ENCODE data around the gene CNGB1. TPM values are rescaled to one million over a fixed set of nuclear protein-coding genes. Genes with fewer than 3 reads are reported as not detected.
"Not testable (repeated sequence)": the region's sequence is repeated elsewhere in the genome, so short reads cannot be mapped to it uniquely, and the experiment has no call there.

The CNGB1 gene
- total and polyA plus RNA-seq, 4 donors = 2.1 to 6.5 (median 4.3) TPM

DNA sequence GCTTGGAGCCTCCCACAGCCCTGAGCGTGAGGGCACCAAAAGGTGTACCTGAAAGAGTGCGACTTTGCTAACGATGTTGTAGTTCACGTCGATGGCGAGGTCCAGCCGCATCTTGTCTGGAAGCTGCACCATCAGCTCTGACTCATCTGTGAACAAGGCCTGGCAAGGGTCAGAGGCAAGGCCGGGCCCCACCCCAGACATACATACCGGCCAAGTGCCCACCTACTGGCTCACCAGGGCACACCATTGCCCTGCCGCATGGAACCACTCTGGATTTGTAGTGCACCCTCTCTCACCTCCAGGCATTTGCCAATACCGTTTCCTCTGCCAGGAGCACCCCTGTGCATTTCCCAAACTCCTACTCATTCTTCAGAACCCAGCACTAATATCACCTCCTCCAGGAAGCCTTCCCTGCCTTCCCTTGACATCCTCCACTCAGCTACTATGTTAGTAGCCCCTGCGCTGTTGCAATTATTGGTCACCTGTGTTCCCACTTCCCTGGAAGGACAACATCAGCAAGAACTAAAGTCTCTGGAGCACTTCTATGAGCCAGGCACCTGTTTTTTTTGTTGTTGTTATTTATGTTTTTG is 69.4 kb downstream of the CNGB1 start:
- H3K4me3 ChIP-seq (ENCODE audit: low read depth, low read length) = no peak overlapping the region
- H3K9me3 ChIP-seq (ENCODE audit: control insufficient read depth, insufficient read depth, low read length) = no peaks in the 10 kb centered on the region
- no peaks in the 10 kb centered on the region for H3K36me3 ChIP-seq (ENCODE audit: control insufficient read depth, insufficient read depth, low read length)
- peaks cover 11% of the 10 kb centered on the region for H3K4me1 ChIP-seq (ENCODE audit: control insufficient read depth, insufficient read depth, low read length)
- DNase-seq (ENCODE audit: low read depth in 4 of 6, low spot score in 6 of 6) = no peak
- peaks cover 4% of the 10 kb centered on the region for H3K27me3 ChIP-seq (ENCODE audit: control insufficient read depth, insufficient read depth, low read length)
- H3K27ac ChIP-seq (ENCODE audit: low read depth, low read length) = no peak overlapping the region
- WGBS (ENCODE audit: insufficient coverage) = 91% methylated on average over 11 of the region's 12 CpGs

DNA sequence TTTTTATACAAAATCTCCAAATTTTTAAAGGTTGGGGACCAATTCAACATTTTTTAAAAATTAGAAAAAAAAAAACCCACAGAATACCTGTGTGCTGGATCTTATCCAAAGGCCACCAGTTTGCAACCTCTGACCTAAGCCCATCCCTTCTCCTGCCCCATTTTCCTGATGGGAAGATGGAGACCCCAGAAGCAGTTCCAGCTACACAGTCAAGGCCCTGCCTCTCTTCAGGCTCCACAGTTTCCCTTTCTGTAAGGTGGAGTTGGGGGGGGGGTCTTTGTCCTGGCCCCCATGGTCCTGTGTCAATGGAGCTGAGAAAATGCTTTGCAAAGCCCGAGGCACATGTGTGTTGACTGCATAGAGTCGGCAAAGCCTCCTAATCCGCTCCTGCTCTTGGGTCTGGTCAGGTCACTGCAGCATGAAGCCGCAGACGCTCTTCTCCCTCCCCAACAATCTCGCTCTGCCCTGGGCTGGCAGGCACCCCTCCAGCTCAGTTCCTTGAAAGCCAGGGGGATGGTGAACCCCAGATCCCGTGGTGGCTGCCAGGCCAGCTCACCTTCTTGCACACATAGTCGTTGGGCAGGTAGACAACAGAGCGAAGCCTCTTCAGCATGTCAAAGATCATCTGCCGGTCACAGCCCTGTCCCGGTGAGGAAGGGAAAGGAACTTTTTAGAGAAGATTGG is 70.0 kb downstream of the CNGB1 start:
- no peak for DNase-seq (ENCODE audit: low read depth in 4 of 6, low spot score in 6 of 6)
- Histone ChIP-seq H3K9me3 (ENCODE audit: control insufficient read depth, insufficient read depth, low read length) (no peaks in the 10 kb centered on the region), H3K27ac (ENCODE audit: low read depth, low read length) (no peak overlapping the region), H3K4me1 (ENCODE audit: control insufficient read depth, insufficient read depth, low read length) (peaks cover 4% of the 10 kb centered on the region), H3K4me3 (ENCODE audit: low read depth, low read length) (no peak overlapping the region), H3K36me3 (ENCODE audit: control insufficient read depth, insufficient read depth, low read length) (no peaks in the 10 kb centered on the region), H3K27me3 (ENCODE audit: control insufficient read depth, insufficient read depth, low read length) (no peaks in the 10 kb centered on the region)
- WGBS (ENCODE audit: insufficient coverage) = 80% methylated on average over 11 of the region's 11 CpGs

DNA sequence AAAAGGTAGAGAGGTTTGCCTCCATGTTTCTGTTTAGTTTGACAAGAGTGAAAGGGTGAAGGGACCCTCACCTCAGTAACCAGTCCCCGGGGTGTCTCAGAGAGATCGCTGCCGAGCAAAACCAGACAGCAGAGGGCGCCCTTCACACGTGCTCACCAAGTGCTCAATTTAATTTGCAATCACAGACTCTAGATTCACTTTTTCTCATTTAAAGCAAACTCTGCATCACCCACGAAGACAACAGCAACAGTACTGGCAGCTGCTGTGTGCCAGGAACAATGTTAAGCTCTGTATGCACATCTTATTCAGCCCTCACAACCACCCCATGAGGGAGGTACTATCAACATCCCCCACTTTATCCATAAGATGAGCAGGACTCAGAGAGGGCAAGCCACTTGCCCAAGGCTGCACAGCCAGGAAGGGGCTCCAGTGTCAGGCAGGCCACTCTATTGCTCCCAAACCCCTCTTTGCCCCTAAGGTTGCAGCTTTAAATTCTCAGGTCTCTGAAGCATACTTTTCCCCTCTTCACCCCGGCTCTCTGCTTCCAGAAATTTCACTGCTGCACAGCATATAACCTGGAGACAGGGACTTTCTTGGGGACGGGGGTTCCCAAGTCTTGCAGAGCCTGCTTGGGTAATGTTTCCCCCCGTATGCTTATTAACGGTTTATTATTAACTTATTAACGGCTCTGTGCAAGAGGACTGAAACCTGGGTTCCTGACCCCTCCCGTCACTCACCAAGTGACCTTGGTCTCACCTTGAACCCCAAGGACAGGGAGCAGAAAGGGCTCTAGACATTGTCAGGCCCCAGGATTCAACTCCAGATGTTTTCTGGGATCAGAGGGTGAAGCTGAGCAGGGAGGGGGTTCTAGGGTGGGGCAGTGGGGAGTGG is 70.9 kb downstream of the CNGB1 start:
- 44% methylated on average over 11 of the region's 12 CpGs for WGBS (ENCODE audit: insufficient coverage)

DNA sequence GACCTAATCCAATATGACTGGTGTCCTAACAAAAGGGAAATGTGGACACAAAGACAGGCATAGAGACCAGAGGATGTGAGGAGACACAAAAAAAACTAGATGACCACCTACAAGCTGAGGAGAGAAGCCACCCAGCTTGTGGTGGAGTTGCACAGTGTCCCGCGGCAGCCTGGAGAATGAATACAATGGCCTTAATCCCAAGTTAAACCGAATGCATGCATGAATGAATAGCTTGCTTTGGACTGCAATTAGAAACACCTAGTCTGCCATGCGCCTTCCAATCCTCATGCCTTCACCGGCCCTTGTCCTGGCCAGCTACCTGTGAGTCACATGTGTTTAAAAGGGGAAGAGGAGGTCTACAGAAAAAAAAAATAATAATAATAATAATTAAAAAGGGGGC is 72.0 kb downstream of the CNGB1 start:
- 17% methylated on average over 2 of the region's 5 CpGs for WGBS (ENCODE audit: insufficient coverage)
- H3K27ac ChIP-seq (ENCODE audit: low read depth, low read length) = no peak overlapping the region
- H3K36me3 ChIP-seq (ENCODE audit: control insufficient read depth, insufficient read depth, low read length) = no peaks in the 10 kb centered on the region
- peaks cover 4% of the 10 kb centered on the region for H3K4me1 ChIP-seq (ENCODE audit: control insufficient read depth, insufficient read depth, low read length)
- no peak for DNase-seq (ENCODE audit: low read depth in 4 of 6, low spot score in 6 of 6)
- H3K27me3 ChIP-seq (ENCODE audit: control insufficient read depth, insufficient read depth, low read length) = no peaks in the 10 kb centered on the region
- H3K4me3 ChIP-seq (ENCODE audit: low read depth, low read length) = no peak overlapping the region
- H3K9me3 ChIP-seq (ENCODE audit: control insufficient read depth, insufficient read depth, low read length) = no peaks in the 10 kb centered on the region

More for the DNA sequence above, 70.9 kb downstream of the CNGB1 start:
- DNase-seq (ENCODE audit: low read depth in 4 of 6, low spot score in 6 of 6) = peak; percentile 39 to 91 (median 48)
- Histone ChIP-seq H3K4me1 (ENCODE audit: control insufficient read depth, insufficient read depth, low read length) (peaks cover 4% of the 10 kb centered on the region), H3K27me3 (ENCODE audit: control insufficient read depth, insufficient read depth, low read length) (no peaks in the 10 kb centered on the region), H3K36me3 (ENCODE audit: control insufficient read depth, insufficient read depth, low read length) (no peaks in the 10 kb centered on the region), H3K27ac (ENCODE audit: low read depth, low read length) (no peak overlapping the region), H3K4me3 (ENCODE audit: low read depth, low read length) (no peak overlapping the region), H3K9me3 (ENCODE audit: control insufficient read depth, insufficient read depth, low read length) (no peaks in the 10 kb centered on the region)

DNA sequence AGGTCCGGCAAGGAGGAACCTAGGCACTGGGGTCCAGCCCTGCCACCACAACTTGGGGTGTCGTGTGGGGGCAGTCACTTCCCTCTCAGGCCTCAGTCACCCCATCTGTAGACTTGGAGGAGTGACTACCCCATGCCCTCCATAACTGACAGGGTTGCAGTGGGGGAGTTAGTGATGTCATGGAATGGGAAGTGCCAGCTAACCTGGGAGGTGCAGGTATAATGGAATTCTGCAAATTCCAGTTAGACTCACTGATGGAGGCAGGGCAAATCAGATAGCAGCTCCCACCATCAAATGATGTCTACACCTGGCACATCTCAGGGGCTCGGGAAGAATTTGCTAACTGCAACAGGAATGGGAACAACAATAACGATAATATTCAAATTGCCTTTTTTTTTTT is 72.9 kb downstream of the CNGB1 start:
- no peak for DNase-seq (ENCODE audit: low read depth in 4 of 6, low spot score in 6 of 6)
- peaks cover 4% of the 10 kb centered on the region for H3K4me1 ChIP-seq (ENCODE audit: control insufficient read depth, insufficient read depth, low read length)
- no peak overlapping the region for H3K4me3 ChIP-seq (ENCODE audit: low read depth, low read length)
- WGBS (ENCODE audit: insufficient coverage) = 79% methylated on average over 3 of the region's 4 CpGs
- H3K27ac ChIP-seq (ENCODE audit: low read depth, low read length) = no peak overlapping the region
- no peaks in the 10 kb centered on the region for H3K36me3 ChIP-seq (ENCODE audit: control insufficient read depth, insufficient read depth, low read length)
- H3K9me3 ChIP-seq (ENCODE audit: control insufficient read depth, insufficient read depth, low read length) = no peaks in the 10 kb centered on the region
- H3K27me3 ChIP-seq (ENCODE audit: control insufficient read depth, insufficient read depth, low read length) = no peaks in the 10 kb centered on the region

DNA sequence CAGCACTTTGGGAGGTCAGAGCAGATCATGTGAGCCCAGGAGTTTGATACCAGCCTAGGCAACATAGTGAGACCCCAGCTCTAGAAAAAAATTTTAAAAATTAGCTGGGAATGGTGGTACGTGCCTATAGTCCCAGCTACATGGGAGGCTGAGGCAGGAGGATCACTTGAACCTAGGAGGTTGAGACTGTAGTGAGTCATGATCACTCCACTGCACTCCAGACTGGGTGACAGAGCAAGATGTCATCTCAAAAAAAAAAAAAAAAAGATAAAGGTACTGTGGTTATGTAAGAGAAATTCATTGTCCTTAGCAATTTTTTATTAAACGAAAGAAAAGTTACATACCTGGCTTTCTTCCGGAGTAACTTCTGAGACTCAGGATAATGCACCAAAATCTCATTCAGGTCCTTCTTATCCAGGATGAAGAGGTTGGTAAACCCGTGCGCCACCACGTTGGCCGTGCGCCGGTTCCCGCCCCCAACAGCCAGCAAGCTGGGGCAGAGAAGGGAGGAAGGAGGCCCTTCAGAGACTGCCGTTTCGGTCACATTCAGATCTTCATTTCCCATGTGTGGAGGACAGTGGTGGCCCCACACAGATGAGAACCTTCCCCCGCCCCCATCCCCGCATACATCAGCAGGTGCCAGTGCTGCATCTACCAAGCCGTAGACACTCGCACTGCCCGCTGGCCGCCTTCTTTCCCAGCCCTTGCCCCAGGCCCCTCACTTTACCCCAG is 73.7 kb downstream of the CNGB1 start:
- Histone ChIP-seq H3K4me1 (ENCODE audit: control insufficient read depth, insufficient read depth, low read length) (peaks cover 4% of the 10 kb centered on the region), H3K27ac (ENCODE audit: low read depth, low read length) (no peak overlapping the region), H3K27me3 (ENCODE audit: control insufficient read depth, insufficient read depth, low read length) (no peaks in the 10 kb centered on the region), H3K4me3 (ENCODE audit: low read depth, low read length) (no peak overlapping the region), H3K36me3 (ENCODE audit: control insufficient read depth, insufficient read depth, low read length) (no peaks in the 10 kb centered on the region), H3K9me3 (ENCODE audit: control insufficient read depth, insufficient read depth, low read length) (no peaks in the 10 kb centered on the region)
- whole genome bisulfite sequencing (ENCODE audit: insufficient coverage) = 83% methylated on average over 8 of the region's 18 CpGs
- DNase-seq (ENCODE audit: low read depth in 4 of 6, low spot score in 6 of 6) = no peak

DNA sequence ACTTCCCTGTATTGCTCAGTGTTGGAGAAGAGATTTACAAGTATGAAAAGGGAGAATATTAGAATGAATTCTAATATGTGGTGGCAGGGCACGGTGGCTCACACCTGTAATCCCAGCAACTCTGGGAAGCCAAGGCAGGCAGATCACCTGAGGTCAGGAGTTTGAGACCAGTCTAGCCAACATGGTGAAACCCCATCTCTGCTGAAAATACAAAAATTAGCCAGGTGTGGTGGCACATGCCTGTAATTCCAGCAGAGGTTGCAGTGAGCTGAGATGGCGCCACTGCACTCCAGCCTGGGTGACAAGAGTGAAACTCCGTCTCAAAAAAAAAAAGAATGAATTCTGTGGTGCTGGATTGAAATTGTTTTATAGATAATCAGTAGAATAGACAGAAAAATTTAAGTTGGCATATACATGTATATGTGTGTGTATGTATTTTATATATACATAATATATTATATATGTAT is 75.8 kb downstream of the CNGB1 start:
- peaks cover 11% of the 10 kb centered on the region for H3K4me1 ChIP-seq (ENCODE audit: control insufficient read depth, insufficient read depth, low read length)
- not testable (repeated sequence) for H3K27me3 ChIP-seq (ENCODE audit: control insufficient read depth, insufficient read depth, low read length)

DNA sequence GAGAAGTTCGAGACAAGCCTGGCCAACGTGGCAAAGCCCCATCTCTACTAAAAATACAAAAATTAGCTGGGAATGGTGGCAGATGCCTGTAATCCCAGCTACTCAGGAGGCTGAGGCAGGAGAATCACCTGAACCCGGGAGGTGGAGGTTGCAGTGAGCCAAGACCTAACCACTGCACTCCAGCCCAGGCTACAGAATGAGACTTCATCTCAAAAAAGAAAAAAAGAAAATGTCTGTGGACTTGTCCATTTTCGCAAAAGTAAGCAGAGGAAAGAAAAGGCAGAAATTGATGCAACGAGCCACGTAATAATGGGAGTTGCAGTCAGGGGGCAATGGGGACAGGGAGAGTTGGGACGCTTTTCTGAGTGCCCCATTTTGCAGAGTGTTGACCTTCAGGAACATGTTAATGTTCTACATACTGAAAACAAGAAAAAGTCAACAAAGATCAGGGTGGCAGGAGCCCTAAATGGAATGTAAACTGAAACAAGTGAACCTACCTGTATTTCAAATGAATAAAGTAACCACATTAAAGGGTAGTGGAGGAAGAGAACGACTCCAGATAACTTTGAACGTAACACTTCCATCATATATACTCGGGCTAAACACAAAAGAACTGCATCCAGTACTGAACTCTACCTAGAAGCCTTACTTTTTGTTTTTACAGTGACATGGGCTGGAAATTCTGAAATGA is 76.4 kb downstream of the CNGB1 start:
- WGBS (ENCODE audit: insufficient coverage) = 86% methylated on average over 3 of the region's 10 CpGs
- no peak for DNase-seq (ENCODE audit: low read depth in 4 of 6, low spot score in 6 of 6)
- no peak overlapping the region for H3K27ac ChIP-seq (ENCODE audit: low read depth, low read length)
- H3K4me1 ChIP-seq (ENCODE audit: control insufficient read depth, insufficient read depth, low read length) = peaks cover 8% of the 10 kb centered on the region
- no peaks in the 10 kb centered on the region for H3K27me3 ChIP-seq (ENCODE audit: control insufficient read depth, insufficient read depth, low read length)
- H3K36me3 ChIP-seq (ENCODE audit: control insufficient read depth, insufficient read depth, low read length) = no peaks in the 10 kb centered on the region
- no peak overlapping the region for H3K4me3 ChIP-seq (ENCODE audit: low read depth, low read length)
- no peaks in the 10 kb centered on the region for H3K9me3 ChIP-seq (ENCODE audit: control insufficient read depth, insufficient read depth, low read length)

More for the DNA sequence above, 75.8 kb downstream of the CNGB1 start:
- H3K36me3 ChIP-seq (ENCODE audit: control insufficient read depth, insufficient read depth, low read length); DNase-seq (ENCODE audit: low read depth in 4 of 6, low spot score in 6 of 6); H3K27ac ChIP-seq (ENCODE audit: low read depth, low read length); H3K4me3 ChIP-seq (ENCODE audit: low read depth, low read length); H3K9me3 ChIP-seq (ENCODE audit: control insufficient read depth, insufficient read depth, low read length): not testable (repeated sequence)
- 93% methylated on average over 2 of the region's 3 CpGs for WGBS (ENCODE audit: insufficient coverage)
